HEK293 (cell line): ENCODE results near the gene DMKN.

Source experiments
- CTCF ChIA-PET: fragments of 350-600 bp; formaldehyde crosslinking; extraction: SDS; loops from one replicate; lab custom pipeline; 2021; ENCODE audit warnings: antibody characterized with exemption; lab: Yijun Ruan, JAX
- POLR2A ChIA-PET: fragments of 300-600 bp; formaldehyde crosslinking; extraction: SDS; loops from one replicate; lab custom pipeline; 2020; ENCODE audit warnings: antibody characterized with exemption, inconsistent platforms; lab: Yijun Ruan, JAX
- H3K27ac ChIP-seq: fragments of 200-500 bp; sonication (Bioruptor generic); 2 replicates; pipeline ENCODE4 v1.5.1; 2014; ENCODE audit warnings: low read depth, low read length, control low read depth, inconsistent platforms; ENCODE audit errors: extremely low read depth
- H3K36me3 ChIP-seq, 2 experiments: fragments of 200-500 bp in 1 of 2; sonication (Bioruptor generic) in 1 of 2; 1 replicate in 1 of 2; 2 replicates in 1 of 2; pipeline ENCODE4 v1.5.1; 2014 to 2017; ENCODE audit warnings: inconsistent platforms in 2 of 2, low read length in 2 of 2; ENCODE audit not compliant: control insufficient read depth in 2 of 2, insufficient read depth in 1 of 2
- H3K4me1 ChIP-seq: fragments of 200-500 bp; sonication (Bioruptor generic); 2 replicates; pipeline ENCODE4 v1.5.1; 2014; ENCODE audit warnings: mild to moderate bottlenecking, low read length, inconsistent platforms; ENCODE audit not compliant: control insufficient read depth, insufficient read depth
- H3K4me3 ChIP-seq: 2 replicates; pipeline ENCODE4 v1.5.1; 2011; ENCODE audit warnings: low read depth, mild to moderate bottlenecking, control low read depth, low read length, moderate library complexity
- H3K9me3 ChIP-seq: fragments of 200-500 bp; sonication (Bioruptor generic); 2 replicates; pipeline ENCODE4 v1.5.1; 2014; ENCODE audit warnings: low read depth, low read length, inconsistent platforms; ENCODE audit not compliant: control insufficient read depth, insufficient read depth
- GLIS1 ChIP-seq: fragments of 450-650 bp; formaldehyde crosslinking; IDR thresholded peaks from 2 replicates; pipeline ENCODE4 v1.5.1; 2016; ENCODE audit warnings: missing biosample characterization, missing genetic modification characterization
- KLF1 ChIP-seq: fragments of 450-650 bp; formaldehyde crosslinking; IDR thresholded peaks from 2 replicates; pipeline ENCODE4 v1.5.1; 2016; ENCODE audit warnings: missing biosample characterization, missing genetic modification characterization
- KLF7 ChIP-seq: fragments of 450-650 bp; formaldehyde crosslinking; IDR thresholded peaks from 2 replicates; pipeline ENCODE4 v1.5.1; 2016; ENCODE audit warnings: missing biosample characterization, missing genetic modification characterization, borderline replicate concordance
- SCRT2 ChIP-seq: fragments of 450-650 bp; formaldehyde crosslinking; IDR thresholded peaks from 2 replicates; pipeline ENCODE4 v1.5.1; 2016; ENCODE audit warnings: missing biosample characterization, missing genetic modification characterization
- WT1 ChIP-seq: fragments of 450-650 bp; formaldehyde crosslinking; IDR thresholded peaks from 2 replicates; pipeline ENCODE4 v1.5.1; 2016; ENCODE audit warnings: missing biosample characterization, missing genetic modification characterization
- ZBTB44 ChIP-seq: fragments of 450-650 bp; IDR thresholded peaks from 2 replicates; pipeline ENCODE4 v1.5.1; 2018; ENCODE audit warnings: missing biosample characterization, mild to moderate bottlenecking, missing genetic modification characterization
- ZFHX2 ChIP-seq: fragments of 450-650 bp; formaldehyde crosslinking; conservative IDR thresholded peaks from 2 replicates; pipeline ENCODE4 v1.5.1; 2016; ENCODE audit warnings: missing biosample characterization, missing genetic modification characterization
- ZNF132 ChIP-seq: fragments of 450-650 bp; formaldehyde crosslinking; IDR thresholded peaks from 2 replicates; pipeline ENCODE4 v1.5.1; 2017; ENCODE audit warnings: missing biosample characterization, missing genetic modification characterization, borderline replicate concordance
- ZNF274 ChIP-seq, 2 experiments: fragments of 200-500 bp in 1 of 2; fragments of 450-650 bp in 1 of 2; sonication (Bioruptor generic) in 1 of 2; formaldehyde crosslinking in 1 of 2; IDR thresholded peaks; 2 replicates each; pipeline versions ENCODE4 v1.5.1 to v1.6.1; 2014 to 2016; ENCODE audit warnings: borderline replicate concordance in 1 of 2, inconsistent platforms in 1 of 2, low read length in 1 of 2, missing biosample characterization in 1 of 2, missing genetic modification characterization in 1 of 2
- ZNF335 ChIP-seq: fragments of 450-650 bp; formaldehyde crosslinking; conservative IDR thresholded peaks from 2 replicates; pipeline ENCODE4 v1.5.1; 2016; ENCODE audit warnings: missing biosample characterization, missing genetic modification characterization
- ZNF341 ChIP-seq: fragments of 450-650 bp; formaldehyde crosslinking; IDR thresholded peaks from 2 replicates; pipeline ENCODE4; 2016; ENCODE audit warnings: low read depth, missing biosample characterization, missing genetic modification characterization
- ZNF664 ChIP-seq: fragments of 450-650 bp; formaldehyde crosslinking; IDR thresholded peaks from 2 replicates; pipeline ENCODE4 v1.5.1; 2016; ENCODE audit warnings: missing biosample characterization, missing genetic modification characterization
- ZNF701 ChIP-seq: fragments of 450-650 bp; formaldehyde crosslinking; IDR thresholded peaks from 2 replicates; pipeline ENCODE4 v1.5.1; 2016; ENCODE audit warnings: missing biosample characterization, missing genetic modification characterization
- ZNF707 ChIP-seq: fragments of 450-650 bp; formaldehyde crosslinking; IDR thresholded peaks from 2 replicates; pipeline ENCODE4 v1.5.1; 2016; ENCODE audit warnings: missing biosample characterization, missing genetic modification characterization
- ZNF76 ChIP-seq: fragments of 450-650 bp; formaldehyde crosslinking; IDR thresholded peaks from 2 replicates; pipeline ENCODE4; 2016; ENCODE audit warnings: low read depth, missing biosample characterization, missing genetic modification characterization, borderline replicate concordance
- ZNF843 ChIP-seq: fragments of 450-650 bp; formaldehyde crosslinking; IDR thresholded peaks from 2 replicates; pipeline ENCODE4 v1.5.1; 2016; ENCODE audit warnings: missing biosample characterization, missing genetic modification characterization
- TF ChIP-seq, protein P1 (sequence below): fragments of 450-650 bp; formaldehyde crosslinking; IDR thresholded peaks from 2 replicates; pipeline ENCODE4 v1.5.1; 2016; ENCODE audit warnings: missing biosample characterization, missing genetic modification characterization
- TF ChIP-seq, protein P2 (sequence below): fragments of 450-650 bp; formaldehyde crosslinking; IDR thresholded peaks from 2 replicates; pipeline ENCODE4 v1.5.1; 2017; ENCODE audit warnings: missing biosample characterization, missing genetic modification characterization
- TF ChIP-seq, protein P3 (sequence below): fragments of 450-650 bp; formaldehyde crosslinking; IDR thresholded peaks from 2 replicates; pipeline ENCODE4 v1.5.1; 2016; ENCODE audit warnings: missing biosample characterization, missing genetic modification characterization

DMKN gene

DNA sequence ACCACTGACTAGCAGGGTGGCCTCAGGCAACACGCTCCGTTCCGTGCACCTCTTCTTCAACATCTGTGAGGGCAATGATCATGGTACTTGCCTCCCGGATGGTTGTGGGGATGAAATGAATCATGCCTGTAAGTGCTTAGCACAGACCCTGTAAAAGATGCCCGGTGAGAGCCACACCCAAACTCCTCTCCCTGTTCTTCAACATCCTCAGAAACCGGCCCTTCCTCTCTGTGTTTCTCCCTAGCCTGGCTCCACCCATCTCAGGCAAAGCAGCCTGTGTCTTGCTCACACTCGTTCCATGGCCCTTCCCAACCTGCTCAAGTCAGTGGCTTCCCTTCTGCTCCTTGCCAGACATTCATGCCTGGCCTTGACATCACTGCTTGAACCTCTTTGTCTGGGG is 5.8 kb upstream of the DMKN start (continued):
- TF ChIP-seq, protein P1, sequence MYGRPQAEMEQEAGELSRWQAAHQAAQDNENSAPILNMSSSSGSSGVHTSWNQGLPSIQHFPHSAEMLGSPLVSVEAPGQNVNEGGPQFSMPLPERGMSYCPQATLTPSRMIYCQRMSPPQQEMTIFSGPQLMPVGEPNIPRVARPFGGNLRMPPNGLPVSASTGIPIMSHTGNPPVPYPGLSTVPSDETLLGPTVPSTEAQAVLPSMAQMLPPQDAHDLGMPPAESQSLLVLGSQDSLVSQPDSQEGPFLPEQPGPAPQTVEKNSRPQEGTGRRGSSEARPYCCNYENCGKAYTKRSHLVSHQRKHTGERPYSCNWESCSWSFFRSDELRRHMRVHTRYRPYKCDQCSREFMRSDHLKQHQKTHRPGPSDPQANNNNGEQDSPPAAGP (tag by site-specific recombination), result peak; percentile 35; the same call in 1 of the 2 replicates

DNA sequence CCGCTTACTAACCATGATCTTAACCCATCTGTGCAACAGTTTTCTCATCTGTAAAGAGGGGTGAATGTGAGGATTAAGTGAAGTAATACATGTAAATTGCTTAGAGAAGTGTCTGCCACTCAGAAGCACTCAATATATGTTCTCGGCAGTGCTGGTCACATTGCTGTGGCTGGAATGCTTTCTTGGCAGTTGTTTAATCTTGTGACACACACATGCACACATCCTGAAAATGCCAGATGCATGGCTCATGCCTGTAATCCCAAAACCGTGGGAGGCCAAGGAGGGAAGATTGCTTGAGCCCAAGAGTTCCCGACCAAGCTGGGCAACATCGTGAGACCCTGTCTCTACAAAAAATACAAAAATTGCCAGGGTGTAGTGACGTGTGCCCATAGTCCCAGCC is 4.9 kb upstream of the DMKN start:
- Histone ChIP-seq H3K36me3 (no peaks in the 10 kb centered on the region; a peak in 1 of 3 replicates), H3K4me1 (0 out of 2 replicates have a peak, but pooled peaks cover 3% of the 10 kb centered on the region), H3K27ac (no peak overlapping the region)
- ChIA-PET POLR2A (no interaction called here), CTCF (interaction anchor here (0.9 to 6.6 kb wide), 4 partner anchors 9 to 30 kb away, joined by 3 to 86 read pairs (median 15); no protein-coding TSS in a partner anchor)
- TF ChIP-seq ZNF76 (no peak), ZNF664 (tag by site-specific recombination) (peak; percentile 77; the same call in 1 of the 2 replicates), ZFHX2 (tag by site-specific recombination) (peak; percentile 49), ZNF132 (no peak), ZNF274 (IDR thresholded peaks at IDR 0.05; ENCODE audit: low read length) (no peak), ZNF274 (tag by site-specific recombination; IDR thresholded peaks at IDR 0.05; ENCODE audit: borderline replicate concordance) (no peak), ZNF335 (tag by site-specific recombination) (no peak), GLIS1 (tag by site-specific recombination) (0 out of 2 replicates have a peak, but pooled peaks have one; percentile 15), KLF1 (tag by site-specific recombination) (no peak), ZBTB44 (tag by site-specific recombination) (no peak), KLF7 (no peak), SCRT2 (tag by site-specific recombination) (0 out of 2 replicates have a peak, but pooled peaks have one; percentile 32), ZNF701 (tag by site-specific recombination) (no peak)
- TF ChIP-seq, protein P2, sequence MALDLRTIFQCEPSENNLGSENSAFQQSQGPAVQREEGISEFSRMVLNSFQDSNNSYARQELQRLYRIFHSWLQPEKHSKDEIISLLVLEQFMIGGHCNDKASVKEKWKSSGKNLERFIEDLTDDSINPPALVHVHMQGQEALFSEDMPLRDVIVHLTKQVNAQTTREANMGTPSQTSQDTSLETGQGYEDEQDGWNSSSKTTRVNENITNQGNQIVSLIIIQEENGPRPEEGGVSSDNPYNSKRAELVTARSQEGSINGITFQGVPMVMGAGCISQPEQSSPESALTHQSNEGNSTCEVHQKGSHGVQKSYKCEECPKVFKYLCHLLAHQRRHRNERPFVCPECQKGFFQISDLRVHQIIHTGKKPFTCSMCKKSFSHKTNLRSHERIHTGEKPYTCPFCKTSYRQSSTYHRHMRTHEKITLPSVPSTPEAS (tag by site-specific recombination), result peak; percentile 97
- TF ChIP-seq, all 188 proteins: peak for 5
- no peaks in the 10 kb centered on the region for H3K9me3 ChIP-seq
- H3K4me3 ChIP-seq, result no peak overlapping the region

- no peaks in the 10 kb centered on the region for H3K4me1 ChIP-seq
- H3K4me3 ChIP-seq, result no peak overlapping the region
- TF ChIP-seq ZNF843 (tag by site-specific recombination) (no peak), ZNF341 (tag by site-specific recombination) (no peak), ZNF707 (tag by site-specific recombination) (no peak), WT1 (tag by site-specific recombination) (no peak)
- TF ChIP-seq, protein P3, sequence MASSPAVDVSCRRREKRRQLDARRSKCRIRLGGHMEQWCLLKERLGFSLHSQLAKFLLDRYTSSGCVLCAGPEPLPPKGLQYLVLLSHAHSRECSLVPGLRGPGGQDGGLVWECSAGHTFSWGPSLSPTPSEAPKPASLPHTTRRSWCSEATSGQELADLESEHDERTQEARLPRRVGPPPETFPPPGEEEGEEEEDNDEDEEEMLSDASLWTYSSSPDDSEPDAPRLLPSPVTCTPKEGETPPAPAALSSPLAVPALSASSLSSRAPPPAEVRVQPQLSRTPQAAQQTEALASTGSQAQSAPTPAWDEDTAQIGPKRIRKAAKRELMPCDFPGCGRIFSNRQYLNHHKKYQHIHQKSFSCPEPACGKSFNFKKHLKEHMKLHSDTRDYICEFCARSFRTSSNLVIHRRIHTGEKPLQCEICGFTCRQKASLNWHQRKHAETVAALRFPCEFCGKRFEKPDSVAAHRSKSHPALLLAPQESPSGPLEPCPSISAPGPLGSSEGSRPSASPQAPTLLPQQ (tag by site-specific recombination), result no peak
- no peaks in the 10 kb centered on the region for H3K9me3 ChIP-seq
- ChIA-PET CTCF (interaction anchor here (0.5 to 3.4 kb wide), 5 partner anchors 10 to 36 kb away, joined by 3 to 23 read pairs (median 4); no protein-coding TSS in a partner anchor), POLR2A (interaction anchor here (1.3 kb wide), 1 partner anchor 12 kb away, joined by 3 read pairs; no protein-coding TSS in a partner anchor)
- no peak overlapping the region for H3K27ac ChIP-seq
- H3K36me3 ChIP-seq, result no peaks in the 10 kb centered on the region; a peak in 1 of 3 replicates
Observed at GRCh38 chr19:35517342-35517741, 3.9 kb upstream of the DMKN start.
